ENCODE data around the gene CA4.
"Not testable (repeated sequence)": the region's sequence is repeated elsewhere in the genome, so short reads cannot be mapped to it uniquely, and the experiment has no call there.

The CA4 gene

DNA sequence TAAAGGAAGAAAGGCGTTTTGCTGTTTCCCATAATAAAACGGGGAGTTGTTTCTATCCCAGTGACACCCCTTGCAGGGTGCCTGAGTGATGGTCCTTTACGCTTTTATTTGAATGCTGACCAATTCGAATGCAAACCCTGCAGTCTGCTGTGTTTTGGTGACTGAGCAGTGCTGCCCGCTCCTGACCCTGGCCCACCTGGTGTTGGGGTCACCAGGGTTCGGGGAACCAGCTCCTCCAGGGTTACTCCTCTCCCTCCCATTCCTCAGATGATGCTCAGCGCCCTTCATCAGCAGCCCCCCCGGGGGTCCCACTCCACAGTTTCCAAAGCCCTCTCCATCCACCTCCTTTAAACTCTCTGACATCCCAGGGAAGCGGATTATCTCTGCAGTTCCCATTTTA, 6.0 kb downstream of the CA4 start:
- no peak for ATAC-seq
- no peak for DNase-seq

DNA sequence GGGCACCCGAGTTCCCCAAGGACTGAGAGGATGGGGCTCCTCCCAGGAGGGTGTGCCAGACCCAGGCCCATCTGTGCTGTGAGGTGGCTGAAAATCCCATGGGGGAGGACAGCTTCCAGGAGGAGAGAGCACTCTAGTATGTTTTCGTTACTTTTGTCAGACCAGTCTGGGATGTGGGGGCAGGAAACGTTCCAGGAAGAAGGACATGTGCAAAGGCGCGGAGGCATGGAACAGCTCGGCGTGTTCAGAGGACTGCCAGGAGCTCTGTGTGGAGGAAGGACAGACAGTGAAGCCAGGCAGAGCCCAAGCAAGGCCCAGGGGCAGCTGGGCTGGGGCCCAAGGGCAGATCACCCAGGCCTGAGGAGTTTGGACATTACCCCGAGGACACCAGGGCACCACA, 7.0 kb downstream of the CA4 start:
- ATAC-seq: no peak
- DNase-seq: no peak

DNA sequence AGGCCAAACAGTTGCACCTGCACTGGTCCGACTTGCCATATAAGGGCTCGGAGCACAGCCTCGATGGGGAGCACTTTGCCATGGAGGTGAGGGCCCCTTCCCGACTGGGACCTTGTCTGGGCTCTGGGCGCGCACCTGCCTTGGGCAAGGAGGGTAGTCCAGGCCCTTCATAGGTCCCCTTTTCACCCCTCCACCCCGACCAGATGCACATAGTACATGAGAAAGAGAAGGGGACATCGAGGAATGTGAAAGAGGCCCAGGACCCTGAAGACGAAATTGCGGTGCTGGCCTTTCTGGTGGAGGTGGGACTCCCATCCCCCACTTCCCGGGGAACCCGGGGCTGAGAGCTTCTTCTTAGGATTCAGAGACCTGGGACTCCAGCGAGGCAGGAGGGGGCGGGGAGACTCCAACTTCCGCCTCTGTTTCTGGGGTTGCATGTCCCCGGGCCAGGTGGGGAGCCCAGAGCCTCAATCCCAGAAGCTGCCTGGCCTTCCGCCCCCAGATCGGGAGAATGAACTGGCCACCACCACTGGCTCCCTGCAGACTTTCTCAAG, 7.8 kb downstream of the CA4 start:
- DNase-seq (no peak), ATAC-seq (no peak)

DNA sequence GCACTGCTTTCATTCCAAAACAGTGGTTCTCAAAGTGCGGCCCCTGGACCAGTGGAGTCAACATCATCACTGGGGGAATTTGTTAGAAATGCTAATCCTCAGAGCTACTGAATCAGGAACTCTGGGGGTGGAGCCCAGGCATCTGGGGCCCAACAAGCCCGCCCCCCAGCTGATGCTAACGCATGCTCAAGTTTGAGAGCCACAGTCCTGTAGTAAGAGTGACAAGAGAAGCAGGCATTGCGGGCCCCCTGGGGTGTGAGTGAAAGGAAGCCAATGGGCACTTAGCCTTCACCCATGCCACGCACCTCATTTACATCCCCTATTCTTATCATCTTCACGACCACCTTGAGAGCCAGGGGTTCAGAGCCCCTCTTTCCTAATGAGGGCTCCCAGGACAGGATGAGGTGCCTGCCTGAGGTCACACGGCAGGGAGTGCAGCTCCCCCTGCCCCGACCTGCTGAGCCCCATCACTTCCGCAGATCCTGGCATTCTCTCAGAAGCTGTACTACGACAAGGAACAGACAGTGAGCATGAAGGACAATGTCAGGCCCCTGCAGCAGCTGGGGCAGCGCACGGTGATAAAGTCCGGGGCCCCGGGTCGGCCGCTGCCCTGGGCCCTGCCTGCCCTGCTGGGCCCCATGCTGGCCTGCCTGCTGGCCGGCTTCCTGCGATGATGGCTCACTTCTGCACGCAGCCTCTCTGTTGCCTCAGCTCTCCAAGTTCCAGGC, 9.1 kb downstream of the CA4 start:
- no peak for ATAC-seq

DNA sequence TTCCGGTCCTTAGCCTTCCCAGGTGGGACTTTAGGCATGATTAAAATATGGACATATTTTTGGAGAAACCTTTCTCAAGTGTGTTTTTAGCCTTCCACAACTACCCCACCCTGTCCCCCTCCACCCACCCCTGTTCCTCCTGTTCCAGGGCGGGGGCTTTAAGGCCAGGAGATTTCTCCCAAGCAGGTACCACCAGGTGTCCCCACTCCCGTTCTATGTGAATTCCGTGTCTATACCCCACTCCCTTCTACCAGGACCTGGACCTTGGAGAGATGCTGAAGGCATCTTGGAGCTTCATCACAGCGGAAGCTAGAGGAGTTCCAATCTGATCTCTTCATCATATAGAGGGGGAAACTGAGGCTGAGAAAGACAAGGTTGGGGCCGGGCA, 9.7 kb downstream of the CA4 start:
- no peak for DNase-seq
- ATAC-seq: no peak

More for the DNA sequence above, 9.1 kb downstream of the CA4 start:
- no peak for DNase-seq

DNA sequence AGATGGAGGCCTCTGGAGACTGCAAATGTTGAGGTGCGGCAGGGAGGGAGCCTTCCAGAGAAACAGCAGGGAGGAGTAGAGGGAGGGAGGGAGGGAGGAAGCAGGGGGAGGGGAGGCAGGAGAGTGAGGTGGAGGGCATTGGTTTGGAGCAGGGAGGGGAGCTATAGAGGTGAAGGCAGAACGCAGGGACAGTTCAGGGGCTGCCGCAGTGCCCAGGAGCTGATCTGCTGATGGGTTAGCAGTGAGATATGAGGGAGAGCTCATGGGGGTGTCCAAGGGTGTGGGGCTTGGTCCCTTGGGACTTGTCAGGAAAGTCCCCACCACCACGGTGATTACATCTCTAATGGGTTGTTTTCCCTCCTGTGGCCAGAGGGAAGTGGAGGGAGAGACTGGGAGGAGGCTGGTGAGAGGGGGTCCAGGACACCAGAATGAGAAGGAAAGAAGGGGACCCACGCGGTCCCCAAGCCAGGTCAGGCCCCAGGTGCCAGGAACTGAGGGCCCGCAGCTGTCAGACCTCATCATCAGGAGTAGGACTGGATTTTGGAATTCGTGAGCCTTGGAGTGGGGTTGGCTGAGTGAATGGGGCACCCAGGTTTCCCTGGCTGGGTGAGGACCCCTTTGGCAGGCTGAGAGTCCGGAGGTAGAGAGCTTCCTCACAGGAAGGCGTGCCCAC, 11.2 kb downstream of the CA4 start:
- ATAC-seq: no peak

DNA sequence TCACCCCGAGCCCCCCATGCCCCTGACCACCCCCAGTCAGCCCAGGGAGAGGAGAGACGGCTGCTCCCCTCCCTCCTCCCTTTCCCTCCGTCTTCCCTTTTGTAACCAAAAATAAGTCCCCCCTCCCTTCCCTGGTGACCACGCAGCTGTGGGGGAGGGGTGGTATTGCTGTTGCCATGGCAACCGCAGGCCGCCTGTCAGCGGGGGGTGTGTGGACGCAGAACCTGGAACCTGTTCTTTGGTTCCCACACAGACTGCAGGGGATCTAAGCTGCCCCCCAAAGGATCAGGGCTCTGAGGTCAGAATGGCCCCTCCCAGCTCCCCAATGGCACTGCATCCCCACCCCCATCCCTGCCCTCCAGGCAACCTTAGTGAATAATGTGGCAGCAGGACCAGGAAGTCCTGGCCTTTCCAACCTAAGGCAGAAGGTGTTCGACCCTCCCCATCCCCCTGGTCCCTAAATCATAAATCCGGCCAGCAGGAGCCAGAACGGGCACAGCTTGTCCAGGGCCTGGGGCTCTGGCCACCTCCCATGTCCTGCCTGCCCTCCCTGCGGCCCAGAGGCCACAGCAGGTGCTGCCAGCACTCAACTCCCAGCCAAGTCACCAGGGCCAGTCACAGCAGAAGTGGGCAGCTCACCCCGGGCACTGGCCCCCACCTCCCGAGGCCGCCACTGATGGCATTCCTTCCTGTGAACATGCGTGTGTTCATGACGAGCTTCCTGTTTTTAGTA, 12.0 kb downstream of the CA4 start:
- no peak for DNase-seq
- ATAC-seq: no peak

More for the DNA sequence above, 11.2 kb downstream of the CA4 start:
- DNase-seq: no peak

DNA sequence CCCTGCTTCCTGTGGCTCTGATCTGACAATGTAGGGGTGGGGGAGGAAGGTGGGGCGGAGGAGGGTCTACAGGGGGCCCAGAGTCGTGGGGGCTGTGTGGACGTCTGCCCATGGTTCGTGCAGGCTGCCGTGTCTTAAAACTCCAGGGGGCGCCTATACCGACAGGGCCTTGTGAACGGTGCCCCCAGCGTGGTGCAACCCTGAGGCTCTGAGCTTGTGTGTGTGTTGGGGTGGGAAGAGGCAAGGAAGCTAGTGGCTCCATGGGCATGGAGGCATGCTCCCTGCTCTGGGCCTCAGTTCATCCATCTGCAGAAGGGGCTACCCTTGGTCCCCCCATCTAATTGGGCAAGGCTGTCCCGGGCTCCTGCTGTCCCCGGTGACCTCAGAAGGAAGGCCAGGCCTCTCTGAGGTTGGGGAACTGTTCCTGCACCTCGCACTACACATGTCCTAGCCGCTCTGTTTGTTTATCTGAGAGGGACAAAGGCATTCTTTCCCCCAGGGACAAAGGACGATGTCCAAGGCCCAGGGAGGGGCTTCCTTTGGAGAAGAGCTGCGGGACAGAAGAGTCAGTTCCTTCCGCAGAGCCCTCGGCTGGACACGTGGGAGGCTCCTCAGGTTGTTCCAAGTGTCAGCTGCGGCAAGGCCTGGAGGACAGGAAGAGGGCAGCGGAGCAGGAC, 13.5 kb downstream of the CA4 start:
- no peak for DNase-seq

DNA sequence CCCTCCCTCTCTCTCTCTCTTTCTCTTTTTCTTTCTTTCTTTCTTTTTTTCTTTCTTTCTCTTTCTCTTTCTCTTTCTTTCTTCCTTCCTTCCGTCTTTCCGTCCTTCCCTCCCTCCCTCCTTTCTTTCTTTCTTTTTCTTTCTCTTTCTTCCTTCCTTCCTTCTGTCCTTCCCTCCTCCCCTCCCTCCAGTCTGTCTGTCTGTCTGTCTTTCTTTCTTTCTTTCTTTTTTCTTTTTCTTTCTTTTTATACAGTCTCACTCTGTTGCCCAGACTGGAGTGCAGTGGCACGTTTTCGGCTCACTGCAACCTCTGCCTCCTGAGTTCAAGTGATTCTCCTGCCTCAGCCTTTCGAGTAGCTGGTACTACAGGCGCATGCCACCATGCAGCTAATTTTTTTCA, 14.4 kb downstream of the CA4 start:
- ATAC-seq (no peak), DNase-seq (no peak)

More for the DNA sequence above, 13.5 kb downstream of the CA4 start:
- no peak for ATAC-seq

DNA sequence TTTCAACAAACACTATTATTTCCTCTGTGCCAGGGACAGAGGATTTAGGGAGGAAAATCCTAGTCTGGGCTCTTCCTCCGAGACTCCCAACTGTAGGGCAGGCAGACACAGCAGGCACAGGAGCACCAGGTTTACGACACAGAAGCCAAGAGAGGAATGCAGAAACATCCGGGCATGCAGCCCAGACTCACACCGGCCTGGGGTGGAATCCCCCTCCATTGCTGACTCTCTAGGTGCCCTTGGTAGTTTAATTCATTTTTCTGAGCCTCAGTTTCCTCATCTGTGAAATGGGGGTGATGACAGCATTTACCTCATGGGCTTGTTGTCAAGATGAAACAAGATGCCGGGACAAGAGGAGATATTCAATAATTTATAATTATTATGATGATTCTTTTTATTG, 14.9 kb downstream of the CA4 start:
- DNase-seq (no peak), ATAC-seq (no peak)

DNA sequence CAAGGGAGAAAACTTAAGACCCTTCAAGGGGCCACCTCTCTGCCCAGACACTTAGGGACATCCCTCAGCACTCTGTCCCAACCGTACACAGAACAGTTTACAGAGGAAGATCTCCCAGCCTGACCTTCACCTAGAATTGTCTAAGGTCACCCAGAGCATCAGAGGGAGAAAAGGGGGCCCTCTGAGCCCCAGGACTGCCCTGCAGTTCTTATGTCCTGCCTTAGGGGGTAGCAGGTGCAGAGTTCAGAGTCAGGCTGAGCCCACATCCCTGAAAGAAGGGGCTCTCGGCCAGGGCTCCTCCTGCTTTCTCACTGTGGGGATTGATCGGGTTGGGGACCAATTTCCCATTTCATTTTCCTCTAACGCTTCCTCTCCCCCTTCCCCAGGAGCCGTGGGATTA, 15.4 kb downstream of the CA4 start:
- ATAC-seq: no peak
- no peak for DNase-seq

DNA sequence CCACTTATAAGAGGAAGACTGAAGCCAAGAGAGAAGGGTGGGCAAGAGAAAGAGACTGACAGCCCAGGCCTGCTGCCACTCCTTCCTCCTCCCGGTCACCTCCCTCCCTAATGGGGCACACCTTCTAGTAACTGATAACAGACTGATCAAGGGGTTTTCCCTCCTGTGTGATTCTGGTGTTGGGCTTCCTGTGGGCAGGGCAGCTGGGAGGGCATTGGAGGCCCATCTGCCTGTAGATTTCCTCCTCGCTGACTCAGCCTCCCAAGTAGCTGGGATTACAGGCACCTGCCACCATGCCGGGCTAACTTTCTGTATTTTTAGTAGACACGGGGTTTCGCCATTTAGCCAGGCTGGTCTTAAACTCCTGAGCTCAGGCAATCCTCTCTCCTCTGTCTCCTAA, 16.2 kb downstream of the CA4 start:
- ATAC-seq (peak; percentile 73), DNase-seq (peak; percentile 44)

DNA sequence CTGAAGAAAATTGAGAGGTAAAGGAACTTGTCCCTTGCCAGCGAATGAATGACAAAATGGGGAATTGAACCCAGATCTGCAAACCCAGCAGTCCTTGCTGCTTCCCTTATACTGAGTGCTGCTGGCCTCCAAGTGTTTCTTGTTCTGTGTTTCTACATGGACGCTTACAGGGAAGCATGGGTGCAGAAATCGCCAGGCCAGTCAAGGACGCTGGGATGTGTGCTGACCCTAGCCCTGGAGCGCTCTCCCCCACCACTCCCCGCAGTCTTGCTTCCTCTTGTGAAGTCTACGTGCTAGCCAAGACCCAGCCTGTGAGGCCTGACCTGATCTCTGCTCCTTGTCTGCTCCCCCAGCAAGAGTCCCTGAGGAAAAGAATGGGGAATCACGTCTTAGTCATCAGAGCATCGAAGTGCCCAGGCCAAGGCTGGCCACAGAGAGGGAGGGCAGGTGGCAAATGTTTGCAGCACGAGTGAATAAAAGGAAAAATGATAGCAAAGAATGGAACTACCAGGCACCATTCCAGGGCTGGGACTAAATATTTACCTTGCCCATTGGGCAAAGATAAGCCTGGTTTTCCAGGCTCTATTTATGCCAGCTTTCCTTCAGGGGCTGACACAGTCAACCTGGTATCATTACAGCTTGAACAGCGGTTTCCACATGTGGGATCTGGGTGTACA, 17.4 kb downstream of the CA4 start:
- no peak for ATAC-seq
- DNase-seq: no peak

DNA sequence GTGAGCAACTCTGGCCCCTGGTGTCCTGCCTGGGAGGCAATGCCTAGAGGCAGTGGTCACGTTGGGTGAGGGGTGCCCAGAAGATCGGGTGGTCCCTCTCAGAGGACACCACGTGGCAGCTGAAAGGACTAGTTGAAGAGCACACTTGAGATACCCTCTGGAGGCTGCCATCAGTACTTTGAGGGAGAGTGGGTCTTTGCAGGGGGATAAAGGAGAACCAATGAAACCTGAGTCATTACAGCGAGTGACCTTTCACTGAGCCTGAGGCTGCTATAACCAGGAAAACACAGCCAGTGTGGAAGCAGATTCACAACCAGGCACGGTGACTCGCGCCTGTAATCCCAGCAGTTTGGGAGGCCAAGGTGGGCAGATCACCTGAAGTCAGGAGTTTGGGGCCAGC, 18.9 kb downstream of the CA4 start:
- ATAC-seq: no peak
- DNase-seq: no peak

DNA sequence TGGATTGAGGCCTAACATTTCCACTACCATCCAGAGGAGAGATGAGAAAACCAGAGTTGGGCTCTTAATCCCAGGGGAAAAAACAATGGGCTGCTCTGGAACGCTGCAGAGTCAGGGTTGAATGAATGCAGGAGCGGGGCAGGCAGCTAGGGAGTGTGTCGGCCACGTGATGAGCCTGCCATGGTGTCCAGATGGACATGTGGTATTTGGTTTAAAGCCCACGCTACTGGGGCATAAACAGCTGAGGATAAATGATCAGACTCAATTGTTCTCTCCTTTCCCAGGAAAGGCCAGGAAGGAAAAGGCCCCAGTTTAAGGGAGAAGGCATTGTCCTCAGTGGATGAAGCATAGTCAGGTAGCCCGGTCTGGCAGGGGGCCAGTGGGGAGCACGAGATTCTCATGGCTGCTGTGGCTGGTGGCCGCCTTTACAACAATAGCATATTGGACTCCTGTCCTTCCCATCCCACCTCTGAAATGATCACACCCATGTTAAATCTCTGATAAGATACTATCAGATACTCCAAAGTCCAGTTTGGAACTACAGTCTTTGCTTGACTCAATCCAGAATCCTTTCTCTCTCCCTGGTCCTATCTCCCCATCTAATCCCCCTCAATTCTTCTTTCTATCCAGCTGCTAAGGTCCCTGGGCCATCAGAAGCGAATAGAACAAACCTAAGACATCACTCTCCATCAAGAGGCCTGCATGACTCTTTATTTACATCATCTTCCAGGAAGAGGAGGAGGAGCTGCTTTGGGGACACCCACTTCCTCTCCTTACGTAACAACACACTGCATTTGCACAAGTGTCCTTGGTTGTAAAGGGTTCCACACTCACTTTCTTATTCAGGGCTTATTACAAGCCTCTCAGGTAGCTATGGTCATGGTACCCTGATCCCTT, 20.4 kb downstream of the CA4 start:
- ATAC-seq (peak; percentile 12), DNase-seq (no peak)

DNA sequence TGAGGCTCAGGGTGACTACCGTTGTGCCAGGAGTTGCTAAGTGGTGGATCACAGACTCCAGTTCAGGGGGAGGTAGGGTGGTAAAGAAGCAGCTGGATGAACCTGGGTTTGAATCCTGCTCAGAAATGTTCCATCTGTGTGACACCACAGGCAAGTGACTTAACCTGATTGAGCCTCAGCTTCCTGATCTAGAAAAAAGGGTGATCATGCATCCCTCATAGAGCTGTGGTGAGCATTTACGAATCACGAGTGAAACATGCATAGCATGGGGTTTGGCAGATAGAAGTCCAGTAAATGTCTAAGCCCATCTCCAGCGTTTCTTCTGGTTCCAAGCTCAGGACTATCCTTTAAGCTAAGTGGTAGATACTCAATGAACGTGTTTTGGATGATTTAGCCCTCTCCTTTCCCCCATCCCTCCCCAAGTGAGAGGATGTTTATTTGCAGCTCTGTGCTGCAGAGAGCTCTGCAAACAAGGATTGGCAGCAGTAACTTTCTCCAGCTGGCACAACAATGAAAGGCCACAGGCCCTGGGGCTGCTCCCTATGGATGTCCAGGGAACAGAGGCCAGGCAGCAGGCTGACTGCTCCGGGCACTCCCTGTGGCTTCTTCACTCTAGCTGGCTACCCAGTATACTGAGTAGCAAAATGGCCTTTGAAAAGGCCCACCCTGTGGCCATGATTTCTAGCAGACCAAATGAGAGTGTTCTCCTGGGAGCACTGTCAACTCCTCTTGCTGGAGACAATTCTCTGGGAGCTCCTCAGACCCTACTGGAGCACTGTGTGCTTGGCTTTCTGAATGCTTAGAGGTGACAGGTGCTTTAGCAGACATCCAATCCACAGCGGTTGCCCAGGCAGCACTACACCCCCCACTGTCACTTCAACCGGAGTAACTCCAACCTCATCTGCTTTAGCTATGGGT, 21.3 kb downstream of the CA4 start:
- DNase-seq: no peak
- peak; percentile 11 for ATAC-seq

DNA sequence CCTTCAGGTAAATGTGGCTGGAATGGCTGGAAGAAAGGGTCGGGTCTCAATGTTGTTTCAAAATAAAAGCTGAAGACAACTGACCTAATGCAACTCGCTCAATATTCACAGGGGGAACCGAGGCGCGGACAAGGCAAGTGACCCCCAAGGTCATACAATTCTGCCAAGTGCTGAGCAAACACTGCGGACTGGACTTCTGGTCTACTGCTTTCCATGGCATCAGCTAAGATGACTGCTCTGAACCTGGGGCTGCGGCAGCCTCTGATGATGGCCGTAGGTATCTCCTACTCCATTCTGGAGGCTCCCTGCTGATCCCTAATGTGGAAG, 21.9 kb downstream of the CA4 start:
- ATAC-seq: no peak
- DNase-seq: no peak

DNA sequence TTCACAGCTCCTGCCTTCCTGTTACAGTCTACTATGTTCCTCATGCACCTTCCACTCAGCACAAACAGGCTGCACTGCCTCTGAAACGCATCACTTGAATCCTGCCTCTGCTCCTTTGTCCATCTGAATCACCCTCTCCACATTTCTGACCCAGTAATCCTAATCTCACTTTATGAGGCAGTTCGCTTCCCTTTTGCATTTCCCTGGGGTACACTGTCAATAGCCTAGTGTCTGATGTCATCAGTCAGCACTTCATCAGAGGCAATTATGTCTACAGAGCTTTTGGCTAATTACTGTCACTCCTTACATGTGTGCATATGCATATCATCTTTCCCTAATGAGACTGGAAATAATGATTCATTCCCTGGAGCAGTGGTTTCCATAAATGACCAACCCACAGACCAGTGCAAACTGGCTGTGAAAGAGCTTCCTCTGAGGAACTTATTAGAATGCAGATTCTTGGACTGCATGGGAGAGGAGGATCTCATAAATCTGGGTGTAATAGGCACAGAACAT, 23.6 kb downstream of the CA4 start:
- DNase-seq (no peak), ATAC-seq (peak; percentile 19)

DNA sequence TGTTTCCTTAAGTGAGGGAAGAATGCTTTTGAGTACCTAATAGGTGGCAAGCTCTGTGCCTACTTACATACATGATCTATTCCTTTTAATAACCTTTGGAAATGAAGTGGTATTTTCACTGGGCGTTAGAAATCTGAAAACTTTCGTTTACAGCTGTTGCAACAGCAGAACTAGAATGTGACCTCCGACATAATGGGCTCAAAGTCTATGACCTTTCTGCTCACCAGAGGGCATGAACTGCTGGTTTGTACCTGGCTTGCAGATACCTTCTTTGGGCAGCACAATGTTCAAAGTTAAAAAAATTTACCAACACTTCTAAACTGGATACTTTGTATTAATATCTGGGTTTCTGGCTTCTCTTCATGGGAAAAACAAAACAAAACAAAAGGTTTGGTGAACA, 24.3 kb downstream of the CA4 start:
- ATAC-seq (no peak), DNase-seq (no peak)

DNA sequence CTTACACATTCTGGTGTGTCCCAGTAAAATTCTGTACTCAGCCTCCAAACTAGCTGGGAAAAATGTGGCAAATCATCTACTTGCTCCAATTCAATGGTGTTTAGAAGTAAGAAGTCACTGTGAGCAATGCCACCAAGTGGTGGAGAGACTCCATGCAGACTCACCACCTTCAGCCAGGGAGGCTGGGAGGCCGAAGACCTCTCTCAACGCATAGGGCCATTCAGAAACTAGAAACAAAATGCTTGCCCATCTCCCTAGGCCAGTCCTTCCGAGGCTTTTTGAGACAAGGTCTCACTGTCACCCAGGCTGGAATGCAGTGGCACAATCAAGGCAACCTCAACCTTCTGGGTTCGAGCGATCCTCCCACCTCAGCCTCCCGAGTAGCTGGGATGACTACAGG, 25.0 kb downstream of the CA4 start:
- not testable (repeated sequence) for ATAC-seq, DNase-seq
